Heart left ventricle (tissue), 16 donors: ENCODE measurements around the gene KRTAP21-1. TPM values are rescaled to one million over a fixed set of nuclear protein-coding genes. Genes with fewer than 3 reads are reported as not detected.

ENCODE experiments used
- ATAC-seq, 4 donors: fragments of 200-7000 bp; cut with Tn5 transposase; one replicate each; pipeline ENCODE4 v1.9.1; 2020 to 2022; ENCODE audit warnings: moderate library complexity in 4 of 4, mild to moderate bottlenecking in 3 of 4, moderate number of reproducible peaks in 1 of 4
- DNase-seq, 5 donors: peaks; one replicate each; pipeline ENCODE4 v3.0.0-alpha.2; 2020
- H3K27ac ChIP-seq, 12 donors: fragments of 200-600 bp; sonication (generic) in 4 of 12; one replicate each; pipeline versions ENCODE4 v1.5.0 to v1.8.0; 2016 to 2022; ENCODE audit warnings: mild to moderate bottlenecking in 2 of 12
- H3K27me3 ChIP-seq, 9 donors: fragments of 200-600 bp; sonication (generic) in 2 of 9; one replicate each; pipeline versions ENCODE4 v1.5.1 to v1.8.0; 2016 to 2022; ENCODE audit warnings: mild to moderate bottlenecking in 3 of 9
- H3K36me3 ChIP-seq, 9 donors: fragments of 200-600 bp; sonication (generic) in 2 of 9; one replicate each; pipeline versions ENCODE4 v1.5.0 to v1.8.0; 2018 to 2022; ENCODE audit warnings: mild to moderate bottlenecking in 2 of 9
- H3K4me1 ChIP-seq, 12 donors: fragments of 200-600 bp; sonication (generic) in 4 of 12; one replicate each; pipeline versions ENCODE4 v1.5.0 to v1.8.0; 2016 to 2022; ENCODE audit warnings: mild to moderate bottlenecking in 3 of 12
- H3K4me3 ChIP-seq, 12 donors: fragments of 200-600 bp; sonication (generic) in 4 of 12; one replicate each; pipeline versions ENCODE4 v1.5.0 to v1.8.0; 2017 to 2022; ENCODE audit warnings: mild to moderate bottlenecking in 9 of 12, moderate library complexity in 4 of 12
- H3K9me3 ChIP-seq, 12 donors: fragments of 200-600 bp; sonication (generic) in 4 of 12; one replicate each; pipeline versions ENCODE4 v1.5.0 to v1.8.0; 2016 to 2022; ENCODE audit warnings: mild to moderate bottlenecking in 1 of 12
- CTCF ChIP-seq, 12 donors: fragments of 200-600 bp; sonication (generic) in 4 of 12; IDR thresholded peaks; one replicate each; pipeline versions ENCODE4 v1.5.0 to v1.8.0; 2018 to 2022; ENCODE audit warnings: antibody characterized with exemption in 12 of 12, mild to moderate bottlenecking in 5 of 12
- POLR2A ChIP-seq, 2 donors: fragments of 450-650 bp; IDR thresholded peaks; one replicate each; pipeline ENCODE4 v1.6.1; 2017; ENCODE audit warnings: antibody characterized with exemption in 2 of 2, mild to moderate bottlenecking in 2 of 2, moderate library complexity in 2 of 2
- WGBS, 4 donors: extraction: QIAGEN DNeasy Blood & Tissue Kit in 2 of 4; methylation state at CpG; one replicate each; pipeline versions ENCODE4 v1.1.5 to v1.1.7; 2013 to 2018; 5-methylcytosine and 5-hydroxymethylcytosine counted together
- intact Hi-C, 10 donors: fragments of 100-400 bp; cut with DNase I; formaldehyde crosslinking; loops; one replicate each; pipeline versions ENCODE4 v1.11.1 to v1.14.2; 2022
- polyA plus RNA-seq, 2 donors: library from polyadenylated mRNA; stranded (reverse); fragments of 200-250 nt; gene quantifications; one replicate each; pipeline ENCODE4 v1.2.3, GENCODE V29; 2013
- total RNA-seq, 9 donors: library from RNA; depleted of rRNA in 2 of 9; stranded (reverse); fragments of >200 nt in 2 of 9; fragmentation: NEBNext Ultra II Directional in 3 of 9; extraction: Animal tissue kit (Norgen Biotek cat#: 25700) in 3 of 9; gene quantifications; one replicate each; pipeline versions ENCODE4 v1.1.0 to v1.2.4, GENCODE V29; 2016 to 2023
- donor health status: ischemic (EF 13 %, LVEDD 7.1; RV severe dilation, severe dysfunction).
- donor health status: healthy with polysubstance abuse.
- donor health status: DM: no; HTN: yes; CAD: no.
- donor health status: DM: no; HTN: no; CAD: no.
- donor health status: ischemic (EF 25% LVEDD 6.9; RV normal size, moderate dysfunction).
- donor health status: ischemic (EF 25% LVEDD 5.7; RV mildly dilated, moderate dysfunction).
- donor health status: healthy.
- donor health status: DM: yes; HTN: yes; CAD: no.
- donor health status: ischemic (EF 35%, LVEDD 5.7; RV mildly dilated, moderate dysfunction).
- donor health status: nonischemic (EF 11% LVEDD 7.7; RV severe dilation, severe dysfunction).
- donor health status: DM: yes; HTN: yes; CAD: no.
- donor health status: PGD.
- donor health status: ischemic (EF 29% LVEDD 5.4; RV normal size, mild dysfunction).
- donor health status: nonischemic (EF 23%, LVEDD 6.1; RV moderate dilation, normal function).

KRTAP21-1 gene
- total and polyA plus RNA-seq, 11 donors: not detected

- Histone ChIP-seq H3K4me3 (no peak overlapping the region), H3K4me1 (no peaks in the 10 kb centered on the region), H3K9me3 (peaks cover 0 to 2% (median 0%) of the 10 kb centered on the region in 12 donors), H3K27ac (no peak overlapping the region), H3K36me3 (no peaks in the 10 kb centered on the region), H3K27me3 (no peaks in the 10 kb centered on the region)
- WGBS, 4 donors: 77 to 89% (median 87%) methylated on average over 2 of the region's 2 CpGs
- intact Hi-C loops: loop anchor here in 1 of 10 donors (10.0 kb wide), 1 partner anchor 334 kb away; no protein-coding TSS in a partner anchor
- TF ChIP-seq CTCF (IDR thresholded peaks at IDR 0.05) (no peak), POLR2A (IDR thresholded peaks at IDR 0.05) (no peak)
- ATAC-seq (no peak), DNase-seq (no peak)
Observed at GRCh38 chr21:30740462-30740861, 14.8 kb downstream of the KRTAP21-1 start.

- ATAC-seq: no peak
- Histone ChIP-seq H3K27ac (no peak overlapping the region), H3K9me3 (no peaks in the 10 kb centered on the region), H3K4me3 (no peak overlapping the region), H3K4me1 (no peaks in the 10 kb centered on the region), H3K36me3 (no peaks in the 10 kb centered on the region), H3K27me3 (no peaks in the 10 kb centered on the region)
- no peak for DNase-seq
- TF ChIP-seq POLR2A (IDR thresholded peaks at IDR 0.05) (no peak), CTCF (IDR thresholded peaks at IDR 0.05) (peak in 7 of 12 donors; percentile 19 to 40 (median 27))
- intact Hi-C loops: loop anchor here in 9 of 10 donors (2.0 to 10.0 kb wide), 7 partner anchors 286 to 392 kb away; partner anchors contain the start of genes KRTAP15-1 (in 6 of the 9) and KRTAP23-1 (in 3 of the 9)
- WGBS, 4 donors: 37 to 55% (median 41%) methylated on average over 1 of the region's 1 CpG
Observed at GRCh38 chr21:30733026-30733425, 22.2 kb downstream of the KRTAP21-1 start.

- Histone ChIP-seq H3K4me1 (no peaks in the 10 kb centered on the region), H3K9me3 (no peaks in the 10 kb centered on the region), H3K4me3 (no peak overlapping the region), H3K27ac (no peak overlapping the region), H3K36me3 (no peaks in the 10 kb centered on the region), H3K27me3 (no peaks in the 10 kb centered on the region)
- ATAC-seq (no peak), DNase-seq (no peak)
- intact Hi-C loops: no loop called here
- WGBS, 4 donors: 51 to 80% (median 65%) methylated on average over 1 of the region's 1 CpG
- no peak for TF ChIP-seq POLR2A (IDR thresholded peaks at IDR 0.05)
- no peak for TF ChIP-seq CTCF (IDR thresholded peaks at IDR 0.05)
Observed at GRCh38 chr21:30726726-30727125, 28.5 kb downstream of the KRTAP21-1 start.

- ATAC-seq: peak in 2 of 4 donors; percentile 36 to 89
Observed at GRCh38 chr21:30719401-30719800, 35.8 kb downstream of the KRTAP21-1 start.

More at GRCh38 chr21:30719401-30719800, 35.8 kb downstream of the KRTAP21-1 start:
- no peak for TF ChIP-seq POLR2A (IDR thresholded peaks at IDR 0.05)
- TF ChIP-seq CTCF (IDR thresholded peaks at IDR 0.05): no peak
- WGBS, 4 donors: 89 to 95% (median 92%) methylated on average over 1 of the region's 1 CpG
- H3K4me3 ChIP-seq: no peak overlapping the region
- no peaks in the 10 kb centered on the region for H3K4me1 ChIP-seq
- intact Hi-C loops: no loop called here
- no peaks in the 10 kb centered on the region for H3K27me3 ChIP-seq
- DNase-seq: no peak
- H3K36me3 ChIP-seq: no peaks in the 10 kb centered on the region
- no peak overlapping the region for H3K27ac ChIP-seq
- H3K9me3 ChIP-seq: no peaks in the 10 kb centered on the region
